Stimulated activated CD4-positive, alpha-beta T cell treated with anti-CD3 and anti-CD28 coated beads, TNF-alpha, amount 100 ng/mL, for 4 hours (primary cell): ENCODE results near the gene FCHO1.
"Not testable (repeated sequence)": the region's sequence is repeated elsewhere in the genome, so short reads cannot be mapped to it uniquely, and the experiment has no call there.

Experiments
- DNase-seq, 3 experiments: peaks; one replicate each; pipeline ENCODE4 v3.0.0-alpha.2; 2020; ENCODE audit warnings: low read depth in 3 of 3

Gene FCHO1

DNA sequence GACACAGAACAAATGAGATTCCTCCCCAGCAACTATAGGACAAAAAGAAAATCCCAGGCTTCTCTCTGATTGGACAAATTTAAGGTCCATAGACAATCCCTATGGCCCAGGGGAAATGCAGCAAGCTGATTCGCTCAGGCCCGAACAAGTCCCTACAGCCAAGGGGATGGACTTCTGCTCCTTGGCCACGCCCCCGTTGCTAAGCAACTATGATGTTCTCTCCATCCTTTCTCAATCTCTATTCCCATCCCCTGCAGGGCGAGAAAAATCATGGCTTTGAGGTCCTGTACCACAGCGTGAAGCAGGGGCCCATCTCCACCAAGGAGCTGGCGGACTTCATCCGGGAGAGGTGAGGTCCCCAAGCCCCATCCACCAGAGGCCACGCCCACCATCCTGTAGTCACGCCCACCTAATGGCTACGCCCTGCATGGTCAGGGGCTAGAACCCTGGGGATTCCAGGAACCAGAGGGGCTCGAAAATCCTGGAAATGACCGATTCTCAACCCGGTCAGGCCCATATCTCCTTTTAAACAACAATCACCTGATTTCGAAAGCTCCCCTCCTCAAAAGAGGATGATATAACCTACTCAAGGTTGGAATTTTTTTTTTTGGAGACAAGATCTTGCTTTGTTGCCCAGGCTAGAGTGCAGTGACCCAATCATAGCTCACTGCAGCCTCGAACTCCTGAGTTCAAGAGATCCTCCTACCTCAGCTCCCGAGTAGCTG is 11.4 kb downstream of the FCHO1 start:
- no peak for DNase-seq

DNA sequence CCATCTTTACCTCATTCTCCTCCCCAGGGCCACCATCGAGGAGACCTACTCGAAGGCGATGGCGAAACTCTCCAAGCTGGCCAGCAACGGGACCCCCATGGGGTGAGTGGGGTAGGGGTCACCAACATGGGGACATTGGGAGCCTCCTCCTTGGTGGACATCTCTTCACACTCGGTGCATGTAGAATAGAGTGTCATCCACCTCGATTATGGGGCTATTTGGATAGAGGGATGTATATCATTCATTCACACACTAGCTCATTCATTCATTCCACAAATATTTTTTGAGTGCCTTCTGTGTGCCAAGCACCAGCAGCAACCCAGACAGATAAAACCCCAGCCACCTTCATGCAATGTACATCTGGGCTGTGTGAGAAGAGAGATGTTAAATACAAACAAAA is 13.1 kb downstream of the FCHO1 start:
- no peak for DNase-seq

DNA sequence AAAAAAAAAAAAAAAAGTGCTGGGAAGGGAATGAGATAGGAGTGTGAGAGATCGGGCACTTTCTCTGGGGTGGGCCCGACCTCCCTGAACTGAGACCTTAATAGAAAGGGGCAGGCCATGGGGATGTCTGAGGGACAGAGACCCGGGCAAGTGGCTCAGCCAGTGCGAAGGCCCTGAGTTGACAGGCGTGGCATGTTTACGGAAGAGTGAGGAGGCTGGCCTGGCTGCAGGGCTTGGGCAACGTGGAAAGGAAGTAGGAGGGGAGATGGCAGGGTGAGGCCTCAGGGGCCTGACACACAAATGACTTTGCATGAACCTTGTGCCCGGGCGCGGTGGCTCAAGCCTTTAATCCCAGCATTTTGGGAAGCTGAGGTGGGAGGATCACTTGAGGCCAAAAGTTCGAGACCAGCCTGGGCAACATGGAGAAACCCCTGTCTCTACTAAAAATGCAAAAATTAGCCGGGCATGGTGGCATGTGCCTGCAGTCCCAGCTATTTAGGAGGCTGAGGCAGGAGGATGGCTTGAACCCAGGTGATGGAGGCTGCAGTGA is 13.9 kb downstream of the FCHO1 start:
- DNase-seq: no peak

DNA sequence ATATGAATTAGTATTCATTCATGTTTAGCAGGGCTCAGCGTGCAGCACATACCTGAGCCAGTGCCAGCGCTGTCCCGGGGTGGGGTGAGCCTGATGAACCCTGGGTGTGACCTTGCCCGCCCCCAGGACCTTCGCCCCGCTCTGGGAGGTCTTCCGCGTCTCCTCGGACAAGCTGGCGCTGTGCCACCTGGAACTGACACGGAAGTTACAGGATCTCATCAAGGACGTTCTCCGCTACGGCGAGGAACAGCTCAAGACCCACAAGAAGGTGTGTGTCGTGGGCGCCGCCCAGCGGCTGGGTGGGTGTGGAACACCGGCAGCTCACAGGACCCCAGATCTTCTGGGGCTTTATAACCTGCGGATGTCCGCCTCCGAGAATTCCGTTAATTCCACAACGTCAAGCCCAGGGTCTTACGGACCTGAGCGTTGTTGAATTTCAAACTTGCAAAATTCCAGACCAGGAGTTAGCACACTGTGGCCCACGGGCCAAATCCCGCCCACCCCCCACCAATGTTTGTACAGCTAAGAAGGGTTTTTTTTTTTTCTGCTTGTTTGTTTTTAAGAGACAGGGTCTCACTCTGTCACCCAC is 15.4 kb downstream of the FCHO1 start:
- DNase-seq: no peak

DNA sequence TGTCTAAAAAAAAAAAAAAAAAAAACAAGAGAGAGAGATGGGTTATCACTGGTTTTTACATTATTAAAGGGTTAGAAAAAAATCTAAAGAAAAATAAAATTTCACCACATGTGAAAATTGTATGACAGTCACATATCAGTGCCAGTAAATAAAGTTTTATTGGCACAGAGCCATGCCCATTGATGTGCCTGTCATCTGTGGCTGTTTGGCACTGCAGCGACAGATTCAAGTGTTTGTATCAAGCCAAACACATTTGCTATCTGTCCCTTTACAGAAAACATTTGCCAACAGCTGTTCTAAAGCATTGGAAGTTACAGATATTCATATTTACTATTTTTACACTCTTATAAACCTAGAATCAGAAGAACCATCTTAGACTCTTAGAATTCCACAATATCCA is 16.3 kb downstream of the FCHO1 start:
- DNase-seq: no peak

GRCh38 chr19:17770613-17771012 is 19.3 kb downstream of the FCHO1 start:
- DNase-seq: no peak

GRCh38 chr19:17772172-17772571 is 20.9 kb downstream of the FCHO1 start:
- no peak for DNase-seq

GRCh38 chr19:17775245-17775927 is 24.1 kb downstream of the FCHO1 start:
- no peak for DNase-seq

GRCh38 chr19:17775991-17776803 is 24.9 kb downstream of the FCHO1 start:
- no peak for DNase-seq

- DNase-seq: not testable (repeated sequence)
These were observed 26.6 kb downstream of the FCHO1 start for GRCh38 chr19:17777840-17778239.

DNA sequence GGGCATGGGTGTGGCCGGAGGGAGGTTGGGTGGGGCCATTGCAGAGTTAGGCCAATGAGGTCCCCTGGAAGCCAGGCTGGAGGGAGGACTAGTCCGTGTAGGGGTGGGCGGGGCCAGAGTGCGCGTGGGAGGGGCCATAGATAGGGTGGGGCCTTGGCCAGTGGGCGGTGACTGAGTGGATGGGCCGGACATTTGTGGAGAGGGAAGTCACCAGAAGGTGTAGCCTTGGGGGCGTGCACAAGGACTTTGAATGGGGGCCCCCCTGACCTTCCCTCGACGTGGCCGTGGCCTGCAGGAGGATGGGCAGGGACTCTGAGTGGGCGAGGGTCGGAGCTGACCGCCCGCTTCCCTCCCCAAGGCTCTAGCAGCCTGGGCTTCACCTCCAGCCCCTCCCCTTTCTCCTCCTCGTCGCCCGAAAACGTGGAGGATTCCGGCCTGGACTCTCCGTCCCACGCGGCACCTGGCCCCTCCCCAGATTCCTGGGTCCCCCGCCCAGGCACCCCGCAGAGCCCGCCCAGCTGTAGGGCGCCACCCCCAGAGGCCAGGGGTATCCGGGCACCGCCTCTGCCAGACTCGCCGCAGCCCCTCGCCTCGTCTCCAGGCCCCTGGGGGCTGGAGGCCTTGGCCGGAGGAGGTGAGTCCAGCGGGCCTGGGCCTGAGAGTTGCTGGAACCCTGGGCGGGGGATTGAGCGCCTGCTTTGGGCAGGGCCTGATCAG is 27.1 kb downstream of the FCHO1 start:
- DNase-seq: no peak

- no peak for DNase-seq
These were observed 28.0 kb downstream of the FCHO1 start for GRCh38 chr19:17778968-17779929.

GRCh38 chr19:17780781-17781180 is 29.5 kb downstream of the FCHO1 start:
- DNase-seq: no peak

DNA sequence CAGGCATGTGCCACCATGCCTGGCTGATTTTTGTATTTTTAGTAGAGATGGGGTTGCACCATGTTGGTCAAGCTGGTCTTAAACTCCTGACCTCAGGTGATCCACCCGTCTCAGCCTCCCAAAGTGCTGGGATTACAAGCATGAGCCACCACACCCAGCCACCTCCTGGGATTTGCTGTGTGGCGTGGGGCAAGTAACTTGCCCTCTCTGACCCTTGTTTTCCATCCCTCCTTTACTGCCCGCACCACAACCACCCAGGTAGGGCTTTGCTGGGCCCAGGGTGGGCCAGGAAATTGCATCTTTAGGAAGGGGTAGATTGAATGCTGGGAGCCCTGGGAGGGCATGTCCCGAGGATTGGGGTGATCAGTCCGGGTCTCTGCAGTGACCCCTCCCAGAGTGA is 32.4 kb downstream of the FCHO1 start:
- not testable (repeated sequence) for DNase-seq

DNA sequence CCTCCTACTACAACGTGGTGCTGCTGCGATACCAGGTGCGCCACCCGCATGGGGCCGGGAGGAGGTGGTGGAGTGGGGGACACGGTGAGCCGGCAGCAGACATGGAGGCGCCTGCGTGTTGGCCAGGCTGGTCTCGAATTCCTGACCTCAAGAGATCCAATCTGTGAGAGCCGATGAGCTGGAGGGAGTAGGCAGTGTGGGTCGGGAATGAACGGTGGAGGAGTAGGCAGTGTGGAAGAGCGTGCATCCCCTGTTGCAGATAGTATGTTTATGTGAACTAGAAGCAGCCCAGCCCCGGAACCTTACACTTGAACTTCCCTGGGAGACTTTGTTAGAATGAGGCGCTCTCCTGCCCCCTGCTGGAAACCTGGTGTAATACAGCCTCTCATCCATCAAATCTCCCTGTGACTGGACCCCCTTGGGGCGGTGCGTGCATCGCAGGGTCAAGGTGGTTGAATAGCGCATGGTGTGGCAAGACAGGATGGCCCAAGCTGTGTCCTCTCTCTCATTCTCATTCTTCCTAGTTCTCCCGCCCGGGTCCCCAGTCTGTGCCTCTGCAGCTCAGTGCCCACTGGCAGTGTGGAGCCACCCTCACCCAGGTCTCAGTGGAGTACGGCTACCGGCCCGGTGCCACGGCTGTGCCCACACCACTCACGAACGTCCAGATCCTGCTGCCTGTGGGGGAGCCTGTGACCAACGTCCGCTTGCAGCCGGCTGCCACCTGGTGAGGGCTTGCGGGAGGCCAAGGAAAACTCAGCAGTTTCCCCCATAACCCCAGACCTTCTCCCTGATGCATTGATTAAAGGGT is 33.1 kb downstream of the FCHO1 start:
- peak; percentile 48 to 51 (median 49) for DNase-seq

- DNase-seq: no peak
These were observed 36.1 kb downstream of the FCHO1 start for GRCh38 chr19:17787274-17787913.

- no peak for DNase-seq
These were observed 37.4 kb downstream of the FCHO1 start for GRCh38 chr19:17788632-17789031.

GRCh38 chr19:17790059-17790780 is 38.9 kb downstream of the FCHO1 start:
- DNase-seq: no peak
